Activated CD8-positive, alpha-beta memory T cell treated with anti-CD3 and anti-CD28 coated beads, Interleukin-2, amount 50 U/mL, for 1 hour (primary cell): Measurements from ENCODE around the gene SPTSSB.

ENCODE experiments used
- DNase-seq: peaks from one replicate; pipeline ENCODE4 v3.0.0-alpha.2; 2020; ENCODE audit errors: extremely low read depth

The SPTSSB gene, protein sequence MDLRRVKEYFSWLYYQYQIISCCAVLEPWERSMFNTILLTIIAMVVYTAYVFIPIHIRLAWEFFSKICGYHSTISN

DNA sequence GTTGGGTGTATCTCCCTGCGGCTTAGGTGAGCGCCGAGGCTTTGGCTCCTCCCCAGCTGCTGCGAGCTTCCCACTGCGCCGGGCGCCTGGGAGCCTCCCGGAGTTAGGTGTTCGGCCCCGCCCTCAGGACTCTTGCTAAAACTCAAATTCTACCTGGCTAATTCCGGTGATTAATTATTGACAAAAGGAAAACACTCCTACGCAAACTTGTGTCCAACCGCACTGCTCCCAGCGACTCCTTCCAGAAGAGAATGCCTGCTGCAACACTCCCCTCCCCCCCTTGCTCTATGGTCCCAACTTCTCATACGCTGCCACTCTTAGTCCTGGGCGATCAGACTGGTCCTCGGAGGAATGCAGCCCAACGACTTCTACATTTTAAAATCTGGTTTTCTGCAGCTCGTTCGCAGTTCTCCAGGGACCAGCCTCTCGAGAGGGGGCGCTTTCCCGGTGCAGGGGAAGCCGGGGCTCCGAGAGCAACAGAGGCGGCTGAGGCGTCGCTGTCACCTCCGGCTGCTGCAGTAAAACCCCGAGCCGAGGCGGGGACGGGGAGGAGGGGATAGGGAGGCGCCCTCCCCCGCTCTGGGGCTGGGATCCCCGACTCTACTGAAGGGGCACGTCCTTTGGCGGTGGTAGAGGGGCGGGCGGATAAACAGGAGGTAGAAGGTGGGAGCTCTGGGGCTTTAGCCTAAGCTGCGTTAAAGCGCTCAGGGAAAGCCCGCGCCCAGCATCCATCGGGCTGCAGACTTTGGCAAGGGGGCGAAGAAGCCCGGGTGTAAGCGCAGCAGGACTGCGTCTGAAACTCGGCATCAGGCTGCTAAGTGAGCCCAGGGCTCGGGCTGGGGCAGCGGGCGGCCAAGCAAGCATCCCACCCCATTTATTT lies at the start of gene SPTSSB:
Gene SPTSSB (minus strand): TSS at position 77 of the 880 bp plus-strand sequence. CDS start 25,194 bp downstream, outside the sequence.
- DNase-seq: no peak

DNA sequence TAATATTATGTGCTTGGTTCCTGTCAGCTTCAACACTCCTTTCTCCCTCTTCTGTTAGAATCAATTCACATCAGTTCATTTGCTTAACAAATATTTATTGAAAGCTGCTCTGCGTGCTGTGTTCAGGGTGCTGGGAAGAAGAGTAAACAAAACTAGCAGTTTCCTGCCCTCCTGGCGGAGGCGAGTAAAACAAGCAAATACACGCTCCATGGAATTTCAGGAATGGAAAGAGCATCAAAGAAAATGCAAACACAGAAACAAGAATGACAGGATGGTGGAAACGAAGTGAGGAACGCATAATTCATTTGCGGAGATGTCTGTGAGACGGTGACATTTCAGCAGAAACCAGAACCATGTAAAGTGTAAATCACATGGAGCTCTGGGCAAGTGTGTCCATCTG lies 49.4 kb upstream of the SPTSSB start:
- no peak for DNase-seq

DNA sequence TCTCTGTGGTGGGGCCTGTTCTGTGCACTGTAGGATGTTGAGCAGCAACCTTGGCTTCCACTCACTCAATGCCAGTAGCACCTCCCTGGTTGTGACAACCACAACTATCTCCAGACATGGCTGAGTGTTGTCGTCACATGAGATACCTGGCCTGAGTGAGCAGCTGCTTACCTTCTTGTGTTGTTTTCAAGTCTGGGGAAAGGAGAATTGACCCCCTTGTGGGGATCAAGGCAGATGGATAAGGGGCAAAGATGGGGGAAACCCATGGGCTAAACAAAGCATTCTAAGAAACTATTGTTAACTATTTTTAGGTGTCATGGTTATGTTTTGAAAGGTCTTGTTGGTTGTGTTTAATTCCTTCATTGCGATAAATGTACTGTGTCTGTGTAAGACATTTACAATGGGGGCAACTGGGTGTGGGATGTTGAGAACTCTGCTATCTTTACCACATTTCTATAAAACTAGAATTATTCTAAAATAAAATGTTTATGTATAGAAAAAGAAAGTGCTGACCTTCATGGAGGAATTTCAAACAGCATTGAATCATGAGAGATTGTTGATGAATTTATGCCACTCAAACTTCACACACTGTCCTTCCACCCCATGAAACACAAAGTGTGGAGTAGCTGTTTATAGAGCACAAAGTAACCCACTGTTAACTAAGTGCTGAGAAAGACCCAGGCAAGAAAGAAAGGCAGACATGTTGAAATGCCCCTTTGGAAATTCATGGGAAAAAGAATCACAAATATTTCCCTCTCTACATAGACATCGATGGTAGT lies 48.4 kb upstream of the SPTSSB start:
- DNase-seq: no peak

DNA sequence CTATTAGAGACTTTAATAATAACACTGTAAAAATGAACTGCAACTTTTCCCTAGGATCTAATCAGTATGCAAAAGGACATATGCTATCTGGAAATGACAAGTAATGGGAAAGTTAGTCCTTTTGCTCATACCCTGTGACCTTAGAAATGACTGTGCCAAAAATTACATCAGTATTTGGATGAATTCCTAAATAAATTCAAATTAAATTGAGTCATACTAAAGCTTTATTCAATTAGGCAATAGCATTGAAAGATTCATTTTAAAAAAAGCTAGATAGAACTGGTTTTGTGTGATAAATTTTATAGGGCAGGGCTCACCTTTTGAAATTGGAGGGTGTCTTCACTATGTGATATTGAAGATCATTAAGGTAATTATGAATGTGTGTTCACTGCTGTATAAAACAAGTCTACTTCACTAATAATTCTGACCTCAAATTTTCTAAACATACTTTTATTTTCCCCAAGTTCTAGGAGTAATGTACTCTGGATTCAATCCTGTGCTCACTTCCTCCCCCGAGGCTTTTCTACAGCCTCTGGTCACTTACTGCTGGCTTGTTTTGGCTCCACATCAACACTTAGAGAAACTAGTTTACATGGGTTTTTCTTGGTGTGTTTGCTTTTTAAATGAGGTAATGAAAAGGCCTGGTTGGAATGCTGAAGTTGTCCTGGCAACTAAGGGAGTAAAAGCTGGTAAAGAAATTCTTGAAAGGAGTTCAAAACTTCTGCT lies 44.4 kb upstream of the SPTSSB start:
- no peak for DNase-seq

DNA sequence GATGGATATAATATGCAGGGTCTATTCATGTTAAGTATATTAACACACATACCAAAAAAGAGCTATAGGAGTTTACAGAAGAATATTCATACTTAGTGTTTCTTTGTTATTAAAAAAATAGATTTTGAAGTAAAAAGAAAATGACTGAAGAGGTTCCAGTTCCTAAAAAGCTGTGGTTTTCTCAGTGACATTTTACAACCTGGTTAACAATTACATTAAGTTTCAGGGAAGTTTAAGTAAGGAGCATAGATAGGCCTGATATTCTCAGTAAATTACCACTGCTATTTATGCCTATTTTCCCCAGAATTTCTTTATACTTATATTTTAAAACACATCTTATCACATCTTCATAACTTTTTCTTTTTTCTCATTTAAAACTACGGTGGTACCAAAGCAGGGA lies 43.6 kb upstream of the SPTSSB start:
- DNase-seq: no peak

DNA sequence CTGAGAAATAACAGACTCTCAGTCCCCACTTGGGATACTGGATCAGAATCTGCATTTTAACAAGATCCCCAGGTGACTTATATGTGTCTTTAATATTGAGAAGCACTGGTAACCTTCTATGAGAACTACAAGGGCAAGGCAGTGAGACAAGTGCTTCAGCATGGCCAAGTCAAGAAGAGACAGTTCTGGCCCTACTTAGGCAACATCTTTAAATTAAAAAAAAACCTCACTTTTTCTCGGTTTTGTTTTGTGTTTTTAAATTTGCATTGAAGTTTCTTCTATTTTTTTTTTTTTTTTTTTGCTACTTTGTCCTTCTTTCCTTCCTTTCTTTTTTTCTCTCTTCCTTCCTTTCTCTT lies 42.5 kb upstream of the SPTSSB start:
- no peak for DNase-seq

DNA sequence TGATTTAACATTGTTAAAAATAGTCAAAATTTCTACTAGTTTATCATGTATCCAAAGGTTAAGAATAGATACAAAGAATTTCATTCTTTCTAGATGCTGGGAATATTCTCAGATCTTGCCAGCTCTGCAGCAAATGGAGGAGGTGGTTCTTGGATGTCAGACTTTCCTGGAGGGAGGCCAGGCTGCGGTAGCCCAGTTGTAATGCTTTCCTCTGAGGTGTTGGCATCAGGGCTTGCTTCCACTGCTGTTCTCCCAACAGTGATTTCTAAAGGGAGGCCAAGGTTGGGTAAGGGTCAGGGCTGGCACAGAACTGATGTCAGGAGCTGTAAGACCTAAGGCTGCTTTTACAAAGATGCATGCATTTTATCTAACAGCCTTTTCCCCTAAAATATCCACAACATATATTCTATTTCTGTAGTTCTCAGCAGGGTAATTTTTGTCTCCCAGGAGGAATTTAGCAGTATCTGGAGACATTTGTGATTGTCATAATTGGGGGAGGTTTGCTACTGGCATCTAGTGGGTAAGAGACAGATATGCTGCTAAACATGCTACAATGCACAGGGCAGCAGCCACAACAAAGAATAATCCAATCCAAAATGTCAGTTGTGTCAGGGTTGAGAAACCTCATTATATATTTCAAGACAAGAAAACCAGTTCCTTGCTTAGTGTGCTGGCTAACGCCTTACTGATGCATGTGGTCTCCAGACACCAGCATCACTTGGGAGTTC lies 42.0 kb upstream of the SPTSSB start:
- DNase-seq: no peak

DNA sequence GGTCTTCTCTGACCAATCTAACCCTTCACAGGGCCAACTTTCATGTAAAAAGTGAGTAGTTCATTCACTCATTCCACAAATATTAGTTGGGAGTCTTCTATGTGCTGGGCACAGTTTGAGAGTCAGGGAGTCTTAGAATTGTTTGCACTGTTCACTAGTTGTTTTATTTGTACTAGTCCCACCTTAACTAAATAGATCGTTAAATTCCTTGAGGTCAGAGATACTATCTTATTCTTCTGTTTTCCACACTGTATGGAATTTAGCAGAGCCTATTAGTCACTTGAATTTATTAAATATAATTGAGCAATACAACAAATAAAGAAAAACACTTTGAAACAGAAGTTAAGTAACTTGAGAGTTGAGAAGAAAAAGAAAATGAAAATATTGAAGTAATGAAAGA lies 40.8 kb upstream of the SPTSSB start:
- no peak for DNase-seq

DNA sequence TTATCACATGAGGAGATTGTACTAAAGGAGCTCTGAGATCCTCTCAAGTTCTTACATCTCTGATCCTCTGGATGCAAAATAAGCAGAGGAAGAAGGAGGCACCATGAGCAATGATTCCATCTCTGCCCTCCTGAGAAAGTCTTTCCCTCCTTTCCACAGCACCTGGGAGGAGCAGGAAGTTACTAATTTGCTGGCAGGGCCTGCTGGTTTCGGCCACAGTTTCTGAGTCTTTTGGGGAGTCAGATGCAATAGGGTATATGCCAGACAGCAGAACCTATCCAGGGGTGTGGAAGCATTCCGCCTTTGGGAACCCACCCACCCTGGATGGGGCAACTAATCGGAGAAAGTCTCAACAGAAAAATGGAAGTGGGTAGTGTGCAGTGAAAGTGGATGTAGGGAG lies 38.5 kb upstream of the SPTSSB start:
- DNase-seq: no peak

DNA sequence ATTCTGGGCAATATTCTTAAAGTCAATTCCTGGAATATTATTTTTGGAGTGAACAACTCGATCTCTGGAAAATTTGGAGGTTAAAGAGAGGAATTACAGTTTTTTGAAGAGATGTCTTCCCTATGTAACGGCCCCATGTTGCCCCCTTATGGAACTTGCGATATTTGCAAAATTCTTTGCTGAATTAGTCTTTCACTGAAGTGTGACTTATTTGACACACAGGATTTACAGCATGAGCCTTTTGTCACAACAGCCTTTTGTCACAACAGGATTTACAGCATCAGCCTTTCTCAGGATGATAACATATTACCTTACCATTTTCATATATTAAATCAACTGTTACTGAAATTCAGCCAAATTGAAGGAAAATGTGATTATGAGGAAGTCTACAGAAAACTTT lies 37.8 kb upstream of the SPTSSB start:
- DNase-seq: no peak

DNA sequence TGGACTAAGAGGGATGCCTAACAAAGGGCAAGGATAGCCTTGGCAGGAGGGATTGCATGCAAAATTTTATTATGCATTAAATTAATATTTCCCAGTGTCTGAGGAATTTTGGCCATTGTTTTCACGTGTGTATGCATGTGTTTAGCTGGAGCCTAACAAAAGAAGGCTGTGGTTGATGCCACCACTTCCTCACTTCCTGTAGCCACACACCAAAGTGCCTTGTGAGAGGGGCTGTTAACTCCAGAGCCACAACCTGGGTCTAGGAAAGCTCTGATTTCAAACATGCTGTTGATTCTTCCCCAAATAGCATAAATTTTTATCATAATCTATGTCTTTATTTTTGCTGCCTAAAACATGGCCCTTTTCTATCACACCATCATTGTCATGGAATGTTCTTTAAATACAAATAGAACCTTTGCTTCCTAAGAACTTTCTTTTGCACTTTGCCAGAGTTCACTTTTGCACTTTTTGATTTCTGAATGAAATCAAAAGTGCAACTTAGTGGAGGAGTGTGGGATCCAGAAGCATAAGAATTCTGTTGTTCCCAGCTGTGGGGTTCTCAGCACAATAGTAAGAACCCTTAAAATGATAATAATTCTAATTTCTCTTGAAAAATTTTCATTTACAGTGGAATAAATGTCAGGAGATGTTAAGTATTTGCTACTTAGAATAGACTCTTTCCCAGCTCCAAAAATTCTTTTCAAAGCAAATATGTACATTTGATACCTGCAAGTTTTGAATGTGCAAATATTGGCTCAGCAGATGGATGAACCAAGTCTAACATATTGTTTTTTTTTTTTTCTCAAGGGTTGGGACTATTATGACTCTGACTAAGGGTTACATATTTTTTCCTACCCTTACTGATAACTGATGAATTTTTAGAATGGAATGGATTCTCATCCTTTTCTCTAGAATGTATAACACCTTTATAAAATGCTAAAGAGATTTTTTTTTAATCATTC lies 35.6 kb upstream of the SPTSSB start:
- no peak for DNase-seq

DNA sequence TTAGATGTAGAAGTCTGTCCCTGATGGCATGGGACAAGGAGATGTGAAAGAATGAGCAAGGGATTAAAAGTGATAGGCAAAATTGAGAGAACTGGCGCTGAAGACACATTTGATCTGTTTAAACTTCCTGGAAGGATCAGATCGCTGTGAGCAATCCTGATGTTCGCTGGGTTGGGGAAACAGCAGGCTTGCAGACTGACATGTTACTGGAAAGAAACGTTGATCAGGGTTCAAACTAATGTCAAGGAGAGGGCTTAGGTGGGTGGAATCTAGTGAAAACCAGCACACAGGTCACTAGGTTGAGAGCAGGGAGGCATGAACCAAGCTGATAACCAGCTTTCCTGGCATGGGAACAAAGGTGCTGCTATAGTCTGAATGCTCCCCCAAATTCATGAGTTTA lies 34.5 kb upstream of the SPTSSB start:
- no peak for DNase-seq

DNA sequence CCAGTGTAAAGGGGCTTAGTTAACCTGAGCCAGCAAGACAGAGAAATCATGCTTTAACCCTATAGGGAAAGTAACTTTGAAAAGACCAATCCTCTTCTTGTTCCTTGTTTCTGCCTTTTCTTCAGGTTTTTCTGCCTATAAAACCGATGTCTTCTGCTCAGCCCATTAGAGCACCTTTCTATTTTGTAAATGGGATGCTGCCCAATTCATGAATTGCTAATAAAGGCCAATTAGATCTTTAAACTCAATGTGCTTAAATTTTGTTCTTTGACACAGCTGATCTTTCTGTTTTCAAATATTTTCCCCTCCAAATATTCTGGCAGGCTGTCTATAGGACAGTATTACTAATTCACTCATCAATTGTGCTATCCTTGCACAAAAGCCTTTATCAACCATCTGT lies 33.8 kb upstream of the SPTSSB start:
- no peak for DNase-seq

DNA sequence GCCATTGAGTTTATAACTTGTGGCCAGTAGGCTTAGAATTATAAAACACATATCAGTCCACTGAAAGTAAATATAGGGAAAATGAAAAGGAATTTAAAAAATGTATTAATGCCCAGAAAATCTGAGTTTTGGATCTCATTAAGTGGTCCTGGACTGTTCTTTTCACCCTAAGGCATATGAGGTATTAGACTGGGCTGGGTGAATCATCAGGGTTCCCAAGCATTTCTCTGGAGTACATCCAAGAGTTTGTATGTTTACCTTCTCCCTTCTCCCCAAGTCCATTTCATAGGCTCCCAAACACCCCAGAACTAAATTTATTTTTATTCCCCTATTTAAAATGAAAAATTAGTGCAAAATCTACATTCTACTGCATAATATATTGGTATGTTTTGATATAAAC lies 31.9 kb upstream of the SPTSSB start:
- no peak for DNase-seq

DNA sequence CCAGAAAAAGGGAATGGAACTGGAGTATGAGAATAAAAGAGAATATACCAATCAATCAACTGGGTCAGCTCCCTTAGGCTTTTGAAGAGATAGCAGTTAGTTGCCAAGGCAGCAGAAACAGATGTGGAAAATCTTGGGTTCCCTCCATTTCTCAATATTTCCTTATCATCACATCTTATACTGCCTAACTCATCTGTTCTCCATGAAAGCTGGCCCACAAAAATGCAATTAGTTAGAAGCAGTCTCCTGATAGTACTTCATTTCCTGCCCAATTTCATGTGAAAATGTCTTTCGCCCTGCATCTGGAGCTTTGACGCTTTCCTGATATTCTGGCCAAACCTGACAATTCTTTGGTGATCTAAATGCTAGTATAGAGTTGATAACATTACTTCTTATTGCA lies 30.1 kb upstream of the SPTSSB start:
- DNase-seq: no peak

DNA sequence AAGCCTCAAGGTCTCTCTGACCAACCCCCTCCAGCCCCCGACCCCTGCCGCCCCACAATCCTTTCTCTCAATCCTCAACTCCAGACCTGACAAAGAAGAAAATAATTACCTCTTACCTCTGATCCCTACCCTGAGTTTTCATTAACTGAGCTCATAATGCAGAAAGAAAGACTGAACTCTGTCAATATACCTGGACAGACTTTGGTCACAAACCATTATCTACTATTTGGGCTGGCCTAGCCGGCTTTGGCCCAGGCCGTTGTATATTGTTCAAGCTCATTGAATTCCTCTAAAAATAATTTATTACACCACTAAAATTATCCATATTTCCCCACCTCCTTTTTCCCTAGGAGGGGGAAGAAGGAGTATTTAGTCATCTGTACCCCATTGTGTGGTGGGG lies 29.3 kb upstream of the SPTSSB start:
- no peak for DNase-seq

DNA sequence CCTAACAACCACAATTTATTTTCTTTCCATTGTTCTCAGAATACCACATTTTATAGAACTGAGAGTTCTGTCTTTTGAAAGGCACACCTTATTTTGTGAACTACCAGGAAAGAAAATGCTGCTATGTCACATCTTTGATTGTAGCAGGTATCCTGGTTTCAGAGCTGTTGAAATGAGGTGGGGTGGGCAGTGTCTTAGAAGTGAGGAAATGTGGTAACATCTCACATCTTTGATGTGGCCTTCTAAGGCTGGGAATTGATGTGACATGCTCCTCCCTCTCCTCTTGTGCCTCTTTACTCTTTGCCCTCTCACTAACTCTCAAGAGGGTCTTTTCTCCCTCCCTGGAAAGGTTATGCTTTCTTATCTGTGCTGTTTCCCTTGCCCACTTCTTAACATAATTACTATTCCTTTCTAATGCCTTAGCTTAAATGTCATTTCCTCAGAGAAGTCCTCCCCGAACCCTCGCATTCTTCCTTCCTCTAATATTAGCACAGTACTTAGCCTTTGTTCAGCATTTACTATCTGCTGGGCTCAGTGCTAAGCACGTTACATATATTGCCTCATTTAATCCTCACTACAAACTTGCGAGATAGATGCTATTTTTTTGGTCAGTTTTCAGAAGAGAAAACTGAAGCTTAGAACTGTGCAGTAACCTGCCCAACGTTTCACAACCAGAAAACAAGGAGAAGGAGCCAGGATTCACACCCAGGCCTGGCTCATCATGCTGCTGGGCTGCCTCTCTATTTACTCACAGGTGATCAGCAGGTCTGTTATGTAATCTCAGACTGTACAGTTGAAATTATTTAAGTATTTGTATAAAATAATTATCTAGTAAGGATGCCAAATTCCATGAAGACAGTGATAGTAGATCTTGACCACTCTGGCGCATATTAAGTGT lies 24.0 kb upstream of the SPTSSB start:
- DNase-seq: no peak

DNA sequence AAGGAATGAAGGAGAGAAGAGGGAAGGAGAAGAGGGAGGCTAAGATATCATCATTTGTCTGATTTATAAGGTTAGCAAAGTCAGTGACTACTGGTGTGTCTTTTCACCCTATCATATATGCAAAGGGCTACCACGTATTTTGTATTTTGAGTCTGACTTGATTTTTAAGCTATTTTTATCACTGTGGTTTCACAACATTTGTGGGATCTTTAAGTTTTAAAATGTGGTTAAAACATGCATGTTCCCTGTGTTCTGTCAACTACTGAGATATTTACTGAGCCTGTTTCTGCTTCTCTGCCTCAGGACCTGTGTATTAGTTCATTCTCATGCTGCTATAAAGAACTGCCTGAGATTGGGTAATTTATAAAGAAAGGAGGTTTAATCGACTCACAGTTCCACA lies 22.5 kb upstream of the SPTSSB start:
- DNase-seq: no peak

DNA sequence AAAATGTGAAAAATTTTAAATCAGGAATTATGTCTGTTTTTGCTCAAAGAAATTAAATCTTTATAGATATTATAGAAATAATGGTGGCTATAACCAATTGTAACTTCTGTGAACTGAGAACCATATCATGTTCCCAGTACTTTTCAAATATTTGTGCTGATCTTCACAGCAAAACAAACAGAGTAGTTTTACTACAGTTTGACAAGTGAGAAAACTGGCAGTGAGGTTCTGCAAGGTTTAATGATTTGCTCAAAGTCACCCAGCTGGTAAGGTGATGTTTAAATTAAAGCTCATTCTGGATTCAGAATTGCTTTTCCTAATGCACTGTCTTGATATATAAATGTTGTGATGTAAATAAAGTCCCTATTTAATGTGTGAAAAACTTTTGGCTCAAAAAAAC lies 22.0 kb upstream of the SPTSSB start:
- no peak for DNase-seq

DNA sequence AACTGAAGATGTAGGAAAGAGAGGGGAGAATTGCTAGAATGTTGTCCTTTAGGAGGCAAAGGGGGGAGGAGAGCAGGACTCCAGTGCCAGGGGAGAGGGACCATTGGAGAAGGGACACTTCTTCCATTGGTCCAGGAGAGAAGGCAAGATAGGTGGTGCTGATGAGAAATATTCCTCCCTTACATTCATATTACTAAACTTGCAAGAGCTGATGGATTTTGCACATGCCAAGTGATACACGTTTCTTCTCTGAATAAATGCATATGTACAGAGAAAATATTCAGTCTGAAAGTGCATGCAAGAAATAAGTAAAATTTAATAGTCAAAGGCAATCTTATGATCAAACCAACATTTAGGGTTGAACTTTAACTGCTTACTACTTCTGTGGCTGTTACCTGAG lies 21.5 kb upstream of the SPTSSB start:
- no peak for DNase-seq
